Esophagus squamous epithelium (tissue), 5 donors: ENCODE results near the gene VSX1. TPM values are rescaled to one million over a fixed set of nuclear protein-coding genes. Genes with fewer than 3 reads are reported as not detected.
A peak's percentile ranks its signal among the peaks of the same experiment; 100 is the strongest.

Source experiments
- DNase-seq: peaks from one replicate; lab custom pipeline; 2025; lab: John Stamatoyannopoulos, UW
- H3K27ac ChIP-seq, 4 donors: fragments of 200-600 bp; sonication (generic); one replicate each; pipeline ENCODE4 v1.5.1; 2016 to 2019; ENCODE audit warnings: mild to moderate bottlenecking in 1 of 4
- H3K27me3 ChIP-seq, 4 donors: fragments of 200-600 bp; sonication (generic); 1 replicate in 3 of 4; 2 replicates in 1 of 4; pipeline versions ENCODE4 v1.5.1 to v1.6.0; 2017 to 2021; ENCODE audit warnings: antibody characterized with exemption in 1 of 4
- H3K36me3 ChIP-seq, 3 donors: fragments of 200-600 bp; sonication (generic); one replicate each; pipeline ENCODE4 v1.5.1; 2016 to 2019
- H3K4me1 ChIP-seq, 3 donors: fragments of 200-600 bp; sonication (generic); one replicate each; pipeline ENCODE4 v1.5.1; 2017 to 2019
- H3K4me3 ChIP-seq, 4 donors: fragments of 200-600 bp; sonication (generic); 1 replicate in 3 of 4; 2 replicates in 1 of 4; pipeline ENCODE4 v1.5.1; 2016 to 2019; ENCODE audit warnings: mild to moderate bottlenecking in 2 of 4, moderate library complexity in 1 of 4
- H3K9me3 ChIP-seq, 3 donors: fragments of 200-600 bp; sonication (generic); one replicate each; pipeline ENCODE4 v1.5.1; 2016 to 2019
- CTCF ChIP-seq, 6 experiments: fragments of 450-650 bp in 4 of 6; fragments of 200-600 bp in 2 of 6; sonication (generic) in 2 of 6; IDR thresholded peaks; one replicate each; pipeline ENCODE4 v1.5.1; 2016 to 2019; ENCODE audit warnings: antibody characterized with exemption in 6 of 6, mild to moderate bottlenecking in 4 of 6, moderate library complexity in 4 of 6
- POLR2A ChIP-seq, 4 donors: fragments of 450-650 bp; IDR thresholded peaks; one replicate each; pipeline ENCODE4 v1.6.1; 2017; ENCODE audit warnings: antibody characterized with exemption in 4 of 4, mild to moderate bottlenecking in 4 of 4, moderate library complexity in 3 of 4
- WGBS, 2 donors: methylation state at CpG; one replicate each; pipeline ENCODE4 v1.1.5; 2018; 5-methylcytosine and 5-hydroxymethylcytosine counted together
- intact Hi-C: fragments of 100-400 bp; cut with DNase I; formaldehyde crosslinking; loops from one replicate; pipeline ENCODE4 v1.15.0; 2022
- total RNA-seq, 4 donors: library from RNA; depleted of rRNA; stranded (reverse); fragments of >200 nt; gene quantifications; one replicate each; pipeline ENCODE4 v1.1.0, GENCODE V29; 2016
- donor health status: DM: yes; HTN: yes; CAD: no.

The VSX1 gene
- total RNA-seq, 4 donors from 2014 or later = not detected

GRCh38 chr20:25044660-25045342, 37.1 kb downstream of the VSX1 start:
- Histone ChIP-seq H3K36me3 (peaks cover 0 to 32% (median 7%) of the 10 kb centered on the region in 3 donors), H3K27me3 (no peaks in the 10 kb centered on the region), H3K4me1 (peaks cover 55 to 96% (median 65%) of the 10 kb centered on the region in 3 donors), H3K9me3 (no peaks in the 10 kb centered on the region), H3K27ac (peak overlapping the region in 3 of 4 donors; percentile 5 to 43 (median 36)), H3K4me3 (no peak overlapping the region)
- intact Hi-C loops = no loop called here
- DNase-seq = no peak
- WGBS, 2 donors = 64 to 85% methylated on average over 8 to 9 of the region's 14 CpGs
- TF ChIP-seq POLR2A (IDR thresholded peaks at IDR 0.05) = no peak
- no peak for TF ChIP-seq CTCF (IDR thresholded peaks at IDR 0.05)

GRCh38 chr20:25044261-25044560, 37.7 kb downstream of the VSX1 start:
- intact Hi-C loops = no loop called here
- no peak for DNase-seq
- Histone ChIP-seq H3K4me3 (no peak overlapping the region), H3K27me3 (no peaks in the 10 kb centered on the region), H3K9me3 (no peaks in the 10 kb centered on the region), H3K4me1 (peaks cover 55 to 96% (median 67%) of the 10 kb centered on the region in 3 donors), H3K27ac (peak overlapping the region in 2 of 4 donors; percentile 36 to 71), H3K36me3 (peaks cover 0 to 32% (median 7%) of the 10 kb centered on the region in 3 donors)
- WGBS, 2 donors = 90% methylated on average over 1 of the region's 5 CpGs; no CpG with 5 or more reads in 1 of the 2 donors
- TF ChIP-seq POLR2A (IDR thresholded peaks at IDR 0.05) (no peak), CTCF (IDR thresholded peaks at IDR 0.05) (no peak)

- no peak for TF ChIP-seq POLR2A (IDR thresholded peaks at IDR 0.05)
- TF ChIP-seq CTCF (IDR thresholded peaks at IDR 0.05) = no peak
- intact Hi-C loops = no loop called here
- no peaks in the 10 kb centered on the region for H3K27me3 ChIP-seq
- H3K4me3 ChIP-seq = no peak overlapping the region
- peaks cover 0 to 32% (median 7%) of the 10 kb centered on the region in 3 donors for H3K36me3 ChIP-seq
- DNase-seq = no peak
- WGBS, 2 donors = 71% methylated on average over 5 of the region's 9 CpGs; no CpG with 5 or more reads in 1 of the 2 donors
- H3K4me1 ChIP-seq = peaks cover 56 to 96% (median 67%) of the 10 kb centered on the region in 3 donors
- H3K27ac ChIP-seq = peak overlapping the region; percentile 58 to 85 (median 74)
- no peaks in the 10 kb centered on the region for H3K9me3 ChIP-seq
These were observed 38.3 kb downstream of the VSX1 start for GRCh38 chr20:25043499-25044260.

- peak; percentile 62 for DNase-seq
- TF ChIP-seq POLR2A (IDR thresholded peaks at IDR 0.05) (peak in 1 of 4 donors; percentile 11), CTCF (IDR thresholded peaks at IDR 0.05) (no peak)
- Histone ChIP-seq H3K36me3 (peaks cover 0 to 28% (median 7%) of the 10 kb centered on the region in 3 donors), H3K4me3 (no peak overlapping the region), H3K9me3 (no peaks in the 10 kb centered on the region), H3K27ac (peak overlapping the region; percentile 58 to 85 (median 74)), H3K4me1 (peaks cover 62 to 96% (median 69%) of the 10 kb centered on the region in 3 donors), H3K27me3 (no peaks in the 10 kb centered on the region)
- 55 to 61% methylated on average over 4 to 9 of the region's 14 CpGs for WGBS, 2 donors
- intact Hi-C loops = no loop called here
These were observed 39.1 kb downstream of the VSX1 start for GRCh38 chr20:25042531-25043498.
